K562 (cell line): ENCODE measurements around the gene IGFALS. TPM values are rescaled to one million over a fixed set of nuclear protein-coding genes. Genes with fewer than 3 reads are reported as not detected.

Experiments used
- ARHGAP35 ChIP-seq: fragments of 450-650 bp; IDR thresholded peaks from 2 replicates; pipeline ENCODE4 v1.6.1; 2018; ENCODE audit not compliant: partially characterized antibody
- BCL6 ChIP-seq: fragments of 250-450 bp; sonication (Bioruptor Pico); IDR thresholded peaks from 2 replicates; pipeline ENCODE4 v1.4.0; 2020
- CCAR2 ChIP-seq: fragments of 200-400 bp; formaldehyde crosslinking; IDR thresholded peaks from 2 replicates; pipeline ENCODE4 v1.6.1; 2017; ENCODE audit warnings: mild to moderate bottlenecking, low read depth, low read length
- FOSL1 ChIP-seq: fragments of 200-800 bp; sonication (Bioruptor generic); conservative IDR thresholded peaks from 2 replicates; pipeline ENCODE4 v1.6.1; 2016; ENCODE audit warnings: missing genetic modification characterization, missing compliant biosample characterization
- GTF2F1 ChIP-seq: IDR thresholded peaks from 2 replicates; pipeline ENCODE4 v1.6.1; 2011; ENCODE audit warnings: low read depth, low read length, improper control_type of control experiment
- POLR2H ChIP-seq: IDR thresholded peaks from 2 replicates; pipeline ENCODE4 v1.6.1; 2016; ENCODE audit warnings: missing genetic modification characterization, low read depth, mild to moderate bottlenecking, control low read depth, missing compliant biosample characterization, moderate library complexity
- SMAD1 ChIP-seq: fragments of 150-350 bp; IDR thresholded peaks from 2 replicates; pipeline ENCODE4 v1.6.1; 2014; ENCODE audit warnings: low read length, low read depth; ENCODE audit not compliant: partially characterized antibody
- SMAD4 ChIP-seq: fragments of 250-450 bp; sonication (Bioruptor Pico); conservative IDR thresholded peaks from 2 replicates; pipeline ENCODE4 v1.8.0; 2021; ENCODE audit warnings: inconsistent platforms, mild to moderate bottlenecking, moderate library complexity
- SMARCC2 ChIP-seq: fragments of 450-650 bp; IDR thresholded peaks from 2 replicates; pipeline ENCODE4 v1.6.1; 2017; ENCODE audit warnings: antibody characterized with exemption, moderate library complexity, mild to moderate bottlenecking, low read depth
- TAF1 ChIP-seq: IDR thresholded peaks from 2 replicates; pipeline ENCODE4 v1.6.1; 2011; ENCODE audit warnings: mild to moderate bottlenecking, low read length, moderate library complexity; ENCODE audit not compliant: insufficient read depth, control insufficient read depth, severe bottlenecking; ENCODE audit errors: extremely low read depth
- ZFX ChIP-seq: sonication (generic); formaldehyde crosslinking; IDR thresholded peaks from 2 replicates; pipeline ENCODE4 v1.8.0; 2022; ENCODE audit warnings: mild to moderate bottlenecking, missing genetic modification reagents, moderate library complexity
- ZZZ3 ChIP-seq: fragments of 450-650 bp; IDR thresholded peaks from 2 replicates; pipeline ENCODE4 v1.6.1; 2016; ENCODE audit warnings: antibody characterized with exemption, mild to moderate bottlenecking, moderate library complexity
- polyA plus RNA-seq, 8 experiments: library from polyadenylated mRNA; depleted of rRNA in 4 of 8; stranded (reverse) in 5 of 8; unstranded in 3 of 8; fragments of >200 nt; fragmentation: Nextera tagmentation in 2 of 8; fragmentation: Illumina TruSeq in 1 of 8; extraction: Ambion mirVana in 2 of 8; extraction: Trizol in 1 of 8; gene quantifications; 2 replicates each; pipeline versions ENCODE4 v1.2.1 to v1.2.3, GENCODE V29; 2011 to 2014; ENCODE audit warnings: inconsistent platforms in 1 of 8, missing spikeins in 1 of 8
- total RNA-seq, 7 experiments: library from RNA; depleted of rRNA in 6 of 7; stranded (reverse); fragments of >200 nt in 6 of 7; fragmentation: Illumina TruSeq in 2 of 7; extraction: Trizol in 2 of 7; gene quantifications; 2 replicates each; pipeline versions ENCODE4 v1.2.1 to v1.2.3, GENCODE V29; 2011 to 2021; ENCODE audit warnings: low replicate concordance in 1 of 7
- TF ChIP-seq, protein P1 (sequence below), 2 experiments: IDR thresholded peaks; 2 replicates each; pipeline ENCODE4 v1.6.1; 2012; ENCODE audit warnings: improper control_type of control experiment in 2 of 2, low read depth in 2 of 2, low read length in 2 of 2, borderline replicate concordance in 1 of 2
- TF ChIP-seq, protein P2 (sequence below), 2 experiments: fragments of 450-650 bp in 1 of 2; IDR thresholded peaks; 2 replicates each; pipeline ENCODE4 v1.6.1; 2011 to 2017; ENCODE audit warnings: low read depth in 2 of 2, antibody characterized with exemption in 1 of 2, borderline replicate concordance in 1 of 2, low read length in 1 of 2, mild to moderate bottlenecking in 1 of 2, mixed read lengths in 1 of 2; ENCODE audit not compliant: control insufficient read depth in 1 of 2
- TF ChIP-seq, protein P3 (sequence below): fragments of 250-450 bp; sonication (Bioruptor Pico); IDR thresholded peaks from 2 replicates; pipeline ENCODE4 v1.5.0; 2021; ENCODE audit warnings: mild to moderate bottlenecking, borderline replicate concordance
- TF ChIP-seq, protein P4 (sequence below): fragments of 250-450 bp; sonication (Bioruptor Pico); IDR thresholded peaks from 2 replicates; pipeline ENCODE4 v1.5.0; 2020; ENCODE audit warnings: mild to moderate bottlenecking, borderline replicate concordance

The IGFALS gene
- total and polyA plus RNA-seq, 9 of the 15 experiments (the other 6 are each of a cell fraction or from before 2014, with no cell fraction given): not detected

DNA sequence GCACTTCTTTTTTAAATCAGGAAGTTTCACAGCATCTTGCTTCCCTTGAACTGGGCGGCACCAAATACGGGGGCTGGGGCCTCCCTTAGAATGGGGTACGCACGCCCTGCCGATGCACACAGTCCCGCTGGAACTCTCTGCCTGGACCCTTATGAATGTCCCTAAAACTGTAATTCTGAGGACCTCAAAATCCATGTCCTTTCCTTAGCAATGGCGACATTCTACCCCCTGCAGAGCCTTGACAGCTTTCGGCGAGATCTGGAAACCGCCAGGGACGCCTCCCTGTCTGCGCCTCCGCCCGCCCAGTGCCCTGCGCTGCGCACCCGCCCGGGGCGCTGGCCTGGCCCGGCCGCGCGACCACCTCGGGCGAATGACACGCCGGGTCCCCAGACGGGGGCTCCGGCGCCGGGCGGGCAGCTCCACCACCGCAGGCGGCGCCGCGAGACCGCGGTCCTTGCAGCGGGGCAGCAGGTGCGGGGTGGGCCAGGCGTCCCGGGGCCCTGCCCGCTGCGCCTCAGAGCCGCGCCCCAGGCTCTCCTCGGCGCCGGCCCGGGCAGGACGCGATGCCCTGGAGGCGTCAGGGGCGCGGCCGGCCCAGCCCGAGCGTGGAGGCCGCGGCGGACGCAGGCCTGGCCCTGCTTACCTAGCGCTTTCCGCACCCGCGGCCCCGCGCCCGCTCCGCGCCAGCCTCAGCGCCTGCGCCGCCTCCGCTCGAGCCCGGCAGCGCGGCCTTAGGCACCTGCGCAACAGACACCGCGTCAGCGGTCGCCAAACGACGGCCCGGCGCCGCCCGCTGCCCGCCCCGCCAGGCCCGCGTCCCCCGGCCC is 32.6 kb upstream of the IGFALS start (continued):
- TF ChIP-seq, protein P1, sequence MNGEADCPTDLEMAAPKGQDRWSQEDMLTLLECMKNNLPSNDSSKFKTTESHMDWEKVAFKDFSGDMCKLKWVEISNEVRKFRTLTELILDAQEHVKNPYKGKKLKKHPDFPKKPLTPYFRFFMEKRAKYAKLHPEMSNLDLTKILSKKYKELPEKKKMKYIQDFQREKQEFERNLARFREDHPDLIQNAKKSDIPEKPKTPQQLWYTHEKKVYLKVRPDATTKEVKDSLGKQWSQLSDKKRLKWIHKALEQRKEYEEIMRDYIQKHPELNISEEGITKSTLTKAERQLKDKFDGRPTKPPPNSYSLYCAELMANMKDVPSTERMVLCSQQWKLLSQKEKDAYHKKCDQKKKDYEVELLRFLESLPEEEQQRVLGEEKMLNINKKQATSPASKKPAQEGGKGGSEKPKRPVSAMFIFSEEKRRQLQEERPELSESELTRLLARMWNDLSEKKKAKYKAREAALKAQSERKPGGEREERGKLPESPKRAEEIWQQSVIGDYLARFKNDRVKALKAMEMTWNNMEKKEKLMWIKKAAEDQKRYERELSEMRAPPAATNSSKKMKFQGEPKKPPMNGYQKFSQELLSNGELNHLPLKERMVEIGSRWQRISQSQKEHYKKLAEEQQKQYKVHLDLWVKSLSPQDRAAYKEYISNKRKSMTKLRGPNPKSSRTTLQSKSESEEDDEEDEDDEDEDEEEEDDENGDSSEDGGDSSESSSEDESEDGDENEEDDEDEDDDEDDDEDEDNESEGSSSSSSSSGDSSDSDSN (IDR thresholded peaks at IDR 0.05; ENCODE audit: borderline replicate concordance in 1 of 2, low read depth in 2 of 2, low read length in 2 of 2): peak in 1 of 2 experiments; percentile 19; a peak in 1 of 4 replicates
- TF ChIP-seq, protein P2, sequence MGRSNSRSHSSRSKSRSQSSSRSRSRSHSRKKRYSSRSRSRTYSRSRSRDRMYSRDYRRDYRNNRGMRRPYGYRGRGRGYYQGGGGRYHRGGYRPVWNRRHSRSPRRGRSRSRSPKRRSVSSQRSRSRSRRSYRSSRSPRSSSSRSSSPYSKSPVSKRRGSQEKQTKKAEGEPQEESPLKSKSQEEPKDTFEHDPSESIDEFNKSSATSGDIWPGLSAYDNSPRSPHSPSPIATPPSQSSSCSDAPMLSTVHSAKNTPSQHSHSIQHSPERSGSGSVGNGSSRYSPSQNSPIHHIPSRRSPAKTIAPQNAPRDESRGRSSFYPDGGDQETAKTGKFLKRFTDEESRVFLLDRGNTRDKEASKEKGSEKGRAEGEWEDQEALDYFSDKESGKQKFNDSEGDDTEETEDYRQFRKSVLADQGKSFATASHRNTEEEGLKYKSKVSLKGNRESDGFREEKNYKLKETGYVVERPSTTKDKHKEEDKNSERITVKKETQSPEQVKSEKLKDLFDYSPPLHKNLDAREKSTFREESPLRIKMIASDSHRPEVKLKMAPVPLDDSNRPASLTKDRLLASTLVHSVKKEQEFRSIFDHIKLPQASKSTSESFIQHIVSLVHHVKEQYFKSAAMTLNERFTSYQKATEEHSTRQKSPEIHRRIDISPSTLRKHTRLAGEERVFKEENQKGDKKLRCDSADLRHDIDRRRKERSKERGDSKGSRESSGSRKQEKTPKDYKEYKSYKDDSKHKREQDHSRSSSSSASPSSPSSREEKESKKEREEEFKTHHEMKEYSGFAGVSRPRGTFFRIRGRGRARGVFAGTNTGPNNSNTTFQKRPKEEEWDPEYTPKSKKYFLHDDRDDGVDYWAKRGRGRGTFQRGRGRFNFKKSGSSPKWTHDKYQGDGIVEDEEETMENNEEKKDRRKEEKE (IDR thresholded peaks at IDR 0.05; ENCODE audit: borderline replicate concordance in 1 of 2, control insufficient read depth in 1 of 2, low read depth in 2 of 2, low read length in 1 of 2): no peak
- TF ChIP-seq, protein P3, sequence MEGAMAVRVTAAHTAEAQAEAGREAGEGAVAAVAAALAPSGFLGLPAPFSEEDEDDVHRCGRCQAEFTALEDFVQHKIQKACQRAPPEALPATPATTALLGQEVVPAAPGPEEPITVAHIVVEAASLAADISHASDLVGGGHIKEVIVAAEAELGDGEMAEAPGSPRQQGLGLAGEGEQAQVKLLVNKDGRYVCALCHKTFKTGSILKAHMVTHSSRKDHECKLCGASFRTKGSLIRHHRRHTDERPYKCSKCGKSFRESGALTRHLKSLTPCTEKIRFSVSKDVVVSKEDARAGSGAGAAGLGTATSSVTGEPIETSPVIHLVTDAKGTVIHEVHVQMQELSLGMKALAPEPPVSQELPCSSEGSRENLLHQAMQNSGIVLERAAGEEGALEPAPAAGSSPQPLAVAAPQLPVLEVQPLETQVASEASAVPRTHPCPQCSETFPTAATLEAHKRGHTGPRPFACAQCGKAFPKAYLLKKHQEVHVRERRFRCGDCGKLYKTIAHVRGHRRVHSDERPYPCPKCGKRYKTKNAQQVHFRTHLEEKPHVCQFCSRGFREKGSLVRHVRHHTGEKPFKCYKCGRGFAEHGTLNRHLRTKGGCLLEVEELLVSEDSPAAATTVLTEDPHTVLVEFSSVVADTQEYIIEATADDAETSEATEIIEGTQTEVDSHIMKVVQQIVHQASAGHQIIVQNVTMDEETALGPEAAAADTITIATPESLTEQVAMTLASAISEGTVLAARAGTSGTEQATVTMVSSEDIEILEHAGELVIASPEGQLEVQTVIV (CRISPR knock-in tag): no peak
- TF ChIP-seq FOSL1 (tag) (no peak), TAF1 (no peak), GTF2F1 (no peak), BCL6 (CRISPR knock-in tag) (no peak), CCAR2 (no peak), ZFX (CRISPR knock-in tag) (no peak), SMAD4 (CRISPR knock-in tag) (no peak; the same call in 1 of the 2 replicates), POLR2H (tag) (no peak), ZZZ3 (no peak), SMAD1 (no peak), ARHGAP35 (no peak), SMARCC2 (no peak)
- TF ChIP-seq, protein P4, sequence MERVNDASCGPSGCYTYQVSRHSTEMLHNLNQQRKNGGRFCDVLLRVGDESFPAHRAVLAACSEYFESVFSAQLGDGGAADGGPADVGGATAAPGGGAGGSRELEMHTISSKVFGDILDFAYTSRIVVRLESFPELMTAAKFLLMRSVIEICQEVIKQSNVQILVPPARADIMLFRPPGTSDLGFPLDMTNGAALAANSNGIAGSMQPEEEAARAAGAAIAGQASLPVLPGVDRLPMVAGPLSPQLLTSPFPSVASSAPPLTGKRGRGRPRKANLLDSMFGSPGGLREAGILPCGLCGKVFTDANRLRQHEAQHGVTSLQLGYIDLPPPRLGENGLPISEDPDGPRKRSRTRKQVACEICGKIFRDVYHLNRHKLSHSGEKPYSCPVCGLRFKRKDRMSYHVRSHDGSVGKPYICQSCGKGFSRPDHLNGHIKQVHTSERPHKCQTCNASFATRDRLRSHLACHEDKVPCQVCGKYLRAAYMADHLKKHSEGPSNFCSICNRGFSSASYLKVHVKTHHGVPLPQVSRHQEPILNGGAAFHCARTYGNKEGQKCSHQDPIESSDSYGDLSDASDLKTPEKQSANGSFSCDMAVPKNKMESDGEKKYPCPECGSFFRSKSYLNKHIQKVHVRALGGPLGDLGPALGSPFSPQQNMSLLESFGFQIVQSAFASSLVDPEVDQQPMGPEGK (CRISPR knock-in tag): no peak
